IMR-90 (cell line): ENCODE data around the gene MYO1F. TPM values are rescaled to one million over a fixed set of nuclear protein-coding genes. Genes with fewer than 3 reads are reported as not detected.

ENCODE experiments used
- ATAC-seq: fragments of 200-7000 bp; cut with Tn5 transposase; 2 replicates; pipeline ENCODE4 v1.9.1; 2020; ENCODE audit warnings: low read depth, mild to moderate bottlenecking, moderate library complexity
- BruUV-seq: library from RNA; stranded (reverse); fragments of 400-500 nt; replicated peaks from 2 replicates; lab custom pipeline; 2021; lab: Mats Ljungman, UMichigan
- CTCF ChIA-PET: fragments of 300-600 bp; formaldehyde crosslinking; extraction: SDS; loops from one replicate; lab custom pipeline; 2021; ENCODE audit warnings: antibody characterized with exemption; lab: Yijun Ruan, JAX
- POLR2A ChIA-PET: fragments of 300-600 bp; sonication (Branson Sonifier 250); formaldehyde crosslinking; loops from one replicate; lab custom pipeline; 2022; ENCODE audit warnings: antibody characterized with exemption; ENCODE audit not compliant: unreplicated experiment; lab: Charles Lee
- DNase-seq: peaks from one replicate; pipeline ENCODE4 v3.0.0; 2013
- H2AFZ ChIP-seq: replicated peaks from 2 replicates; pipeline ENCODE3; 2013; ENCODE audit warnings: low read length, mild to moderate bottlenecking; ENCODE audit not compliant: poor library complexity
- H2AK5ac ChIP-seq: 2 replicates; pipeline ENCODE4 v1.6.1; 2013; ENCODE audit warnings: low read depth, low read length, inconsistent platforms
- H2AK9ac ChIP-seq: replicated peaks from 2 replicates; pipeline ENCODE3; 2013; ENCODE audit warnings: mild to moderate bottlenecking, low read depth, low read length, moderate library complexity; ENCODE audit not compliant: poor library complexity
- H2BK120ac ChIP-seq: 2 replicates; pipeline ENCODE4 v1.6.1; 2013; ENCODE audit warnings: low read depth, low read length, inconsistent platforms
- H2BK15ac ChIP-seq: 3 replicates; pipeline ENCODE4 v1.6.1; 2013; ENCODE audit warnings: low read depth, low read length, inconsistent platforms
- H2BK20ac ChIP-seq: 2 replicates; pipeline ENCODE4 v1.6.1; 2013; ENCODE audit warnings: low read depth, mild to moderate bottlenecking, inconsistent platforms, low read length, moderate library complexity
- H2BK5ac ChIP-seq: 2 replicates; pipeline ENCODE4 v1.6.1; 2013; ENCODE audit warnings: mild to moderate bottlenecking, low read depth, low read length, inconsistent platforms; ENCODE audit not compliant: poor library complexity, severe bottlenecking
- H3K14ac ChIP-seq: replicated peaks from 2 replicates; pipeline ENCODE4 v1.6.1; 2013; ENCODE audit warnings: low read depth, low read length, inconsistent platforms
- H3K18ac ChIP-seq: 2 replicates; pipeline ENCODE4 v1.6.1; 2013; ENCODE audit warnings: low read depth, low read length, control low read depth
- H3K23ac ChIP-seq: 2 replicates; pipeline ENCODE4 v1.6.1; 2013; ENCODE audit warnings: low read depth, low read length, inconsistent platforms
- H3K27ac ChIP-seq: 2 replicates; pipeline ENCODE4 v1.5.1; 2013; ENCODE audit warnings: mild to moderate bottlenecking, control low read depth, low read length; ENCODE audit not compliant: insufficient read depth
- H3K27me3 ChIP-seq: 2 replicates; pipeline ENCODE4 v1.6.1; 2013; ENCODE audit warnings: low read length; ENCODE audit not compliant: control insufficient read depth, insufficient read depth
- H3K36me3 ChIP-seq: 2 replicates; pipeline ENCODE4 v1.6.1; 2013; ENCODE audit warnings: low read length, mixed read lengths; ENCODE audit not compliant: control insufficient read depth, insufficient read depth
- H3K4ac ChIP-seq: 2 replicates; pipeline ENCODE4 v1.6.1; 2013; ENCODE audit warnings: low read depth, low read length, inconsistent platforms
- H3K4me1 ChIP-seq: 2 replicates; pipeline ENCODE4 v1.6.1; 2013; ENCODE audit warnings: low read length, mixed read lengths; ENCODE audit not compliant: control insufficient read depth, insufficient read depth
- H3K4me2 ChIP-seq: 2 replicates; pipeline ENCODE4 v1.6.1; 2013; ENCODE audit warnings: low read depth, mild to moderate bottlenecking, control low read depth, low read length, moderate library complexity
- H3K4me3 ChIP-seq: 2 replicates; pipeline ENCODE4 v1.5.1; 2013; ENCODE audit warnings: low read depth, mild to moderate bottlenecking, control low read depth, low read length, moderate library complexity; ENCODE audit not compliant: insufficient read depth
- H3K56ac ChIP-seq: 2 replicates; pipeline ENCODE4 v1.6.1; 2013; ENCODE audit warnings: low read length, inconsistent platforms; ENCODE audit not compliant: insufficient read depth; ENCODE audit errors: extremely low read depth
- H3K79me1 ChIP-seq, 2 experiments: 2 replicates each; pipeline ENCODE4 v1.6.1; 2013; ENCODE audit warnings: low read length in 2 of 2, inconsistent platforms in 1 of 2, low read depth in 1 of 2
- H3K9ac ChIP-seq: 2 replicates; pipeline ENCODE4 v1.6.1; 2013; ENCODE audit warnings: low read depth, low read length, control low read depth
- H3K9me1 ChIP-seq: 2 replicates; pipeline ENCODE4 v1.6.1; 2013; ENCODE audit warnings: low read length, inconsistent platforms; ENCODE audit not compliant: insufficient read depth
- H3K9me3 ChIP-seq: 2 replicates; pipeline ENCODE4 v1.6.1; 2013; ENCODE audit warnings: low read length; ENCODE audit not compliant: control insufficient read depth, insufficient read depth
- H4K20me1 ChIP-seq: 2 replicates; pipeline ENCODE4 v1.6.1; 2013; ENCODE audit warnings: low read length, inconsistent platforms; ENCODE audit not compliant: insufficient read depth
- H4K5ac ChIP-seq: 2 replicates; pipeline ENCODE4 v1.6.1; 2013; ENCODE audit warnings: mild to moderate bottlenecking, low read depth, low read length, control low read depth
- H4K8ac ChIP-seq, 2 experiments: 2 replicates each; pipeline ENCODE4 v1.6.1; 2013; ENCODE audit warnings: low read depth in 2 of 2, low read length in 2 of 2, control low read depth in 1 of 2, inconsistent platforms in 1 of 2
- H4K91ac ChIP-seq: 2 replicates; pipeline ENCODE4 v1.6.1; 2013; ENCODE audit warnings: low read depth, low read length, inconsistent platforms; ENCODE audit not compliant: insufficient read depth
- CHD1 ChIP-seq: IDR thresholded peaks from 2 replicates; pipeline ENCODE4 v1.6.1; 2012; ENCODE audit warnings: low read depth, low read length, improper control_type of control experiment
- FOS ChIP-seq: fragments of 150-350 bp; IDR thresholded peaks from 2 replicates; pipeline ENCODE4 v1.6.1; 2016; ENCODE audit warnings: low read depth, low read length
- MAFK ChIP-seq: IDR thresholded peaks from 2 replicates; pipeline ENCODE4 v1.6.1; 2012; ENCODE audit warnings: low read depth, low read length, improper control_type of control experiment
- MAZ ChIP-seq: IDR thresholded peaks from 2 replicates; pipeline ENCODE4 v1.6.1; 2012; ENCODE audit warnings: low read depth, mild to moderate bottlenecking, low read length, improper control_type of control experiment, moderate library complexity, borderline replicate concordance
- MXI1 ChIP-seq: IDR thresholded peaks from 2 replicates; pipeline ENCODE4 v1.6.1; 2012; ENCODE audit warnings: low read depth, mild to moderate bottlenecking, low read length, moderate library complexity, borderline replicate concordance
- POLR2A ChIP-seq: IDR thresholded peaks from 2 replicates; pipeline ENCODE4 v1.6.1; 2012; ENCODE audit warnings: mild to moderate bottlenecking, low read depth, low read length
- RFX5 ChIP-seq: IDR thresholded peaks from 2 replicates; pipeline ENCODE4 v1.8.0; 2012; ENCODE audit warnings: low read depth, mild to moderate bottlenecking, low read length, moderate library complexity
- USF2 ChIP-seq: fragments of 150-350 bp; IDR thresholded peaks from 2 replicates; pipeline ENCODE4 v1.6.1; 2017; ENCODE audit warnings: mild to moderate bottlenecking, antibody characterized with exemption, low read length, low read depth
- WGBS, 2 experiments: methylation state at CpG; one replicate each; pipeline versions ENCODE4 v1.1.5 to v1.1.7; 2013; ENCODE audit warnings: missing lambda C conversion rate in 2 of 2; ENCODE audit not compliant: insufficient read length in 1 of 2; ENCODE audit errors: extremely low coverage in 2 of 2; 5-methylcytosine and 5-hydroxymethylcytosine counted together
- dilution Hi-C: fragments of 300-500 bp; cut with HindIII; formaldehyde crosslinking; loops from one replicate; pipeline ENCODE4 v1.14.3; 2018; ENCODE audit warnings: low sequenced_read_pairs; ENCODE audit not compliant: unreplicated experiment
- in situ Hi-C: fragments of 300-500 bp; cut with MboI; formaldehyde crosslinking; loops from 3 replicates; pipeline ENCODE4 v1.14.3; 2019; ENCODE audit warnings: low sequenced_read_pairs, inconsistent platforms, mixed read lengths
- intact Hi-C: fragments of 100-400 bp; cut with micrococcal nuclease; formaldehyde crosslinking; loops from 2 replicates; pipeline ENCODE4 v1.10.0; 2022
- polyA plus RNA-seq, 3 experiments: library from polyadenylated mRNA; depleted of rRNA; stranded (reverse); fragments of >200 nt; gene quantifications; 2 replicates each; pipeline ENCODE4 v1.2.3, GENCODE V29; 2012; ENCODE audit warnings: low replicate concordance in 1 of 3
- total RNA-seq: library from RNA; depleted of rRNA; stranded (reverse); fragments of >200 nt; gene quantifications from 2 replicates; pipeline ENCODE4 v1.2.3, GENCODE V29; 2012
- TF ChIP-seq, protein P1 (sequence below): conservative IDR thresholded peaks from 2 replicates; pipeline ENCODE4 v1.5.1; 2012; ENCODE audit warnings: mild to moderate bottlenecking, low read depth, low read length, improper control_type of control experiment

Gene MYO1F
- total and polyA plus RNA-seq, 2 of the 4 experiments (the other 2 are of a cell fraction): 0.14 to 0.18 TPM

GRCh38 chr19:8511573-8512101, 65.6 kb downstream of the MYO1F start:
- dilution Hi-C loops: no loop called here
- POLR2A ChIA-PET: no interaction called here

More at GRCh38 chr19:8511573-8512101, 65.6 kb downstream of the MYO1F start:
- no peak for DNase-seq
- H3K4me2 ChIP-seq: no peak overlapping the region
- BruUV-seq: no TSS peak
- peaks cover 7% of the 10 kb centered on the region for H3K4me1 ChIP-seq
- no peak overlapping the region for H3K9ac ChIP-seq
- H3K9me3 ChIP-seq: no peaks in the 10 kb centered on the region
- H2BK15ac ChIP-seq: no peak overlapping the region
- no peaks in the 10 kb centered on the region for H3K27me3 ChIP-seq
- H4K8ac ChIP-seq: no peak overlapping the region
- H2AK9ac ChIP-seq: peak overlapping the region; percentile 55
- H4K91ac ChIP-seq: no peak overlapping the region
- intact Hi-C loops: no loop called here
- no peak overlapping the region for H3K4me3 ChIP-seq
- H3K23ac ChIP-seq: no peak overlapping the region
- H3K18ac ChIP-seq: no peak overlapping the region
- H3K27ac ChIP-seq: no peak overlapping the region
- TF ChIP-seq RFX5 (no peak), MAFK (no peak), MAZ (no peak), MXI1 (no peak), USF2 (no peak), FOS (no peak), CHD1 (no peak), POLR2A (no peak)
- TF ChIP-seq, protein P1, sequence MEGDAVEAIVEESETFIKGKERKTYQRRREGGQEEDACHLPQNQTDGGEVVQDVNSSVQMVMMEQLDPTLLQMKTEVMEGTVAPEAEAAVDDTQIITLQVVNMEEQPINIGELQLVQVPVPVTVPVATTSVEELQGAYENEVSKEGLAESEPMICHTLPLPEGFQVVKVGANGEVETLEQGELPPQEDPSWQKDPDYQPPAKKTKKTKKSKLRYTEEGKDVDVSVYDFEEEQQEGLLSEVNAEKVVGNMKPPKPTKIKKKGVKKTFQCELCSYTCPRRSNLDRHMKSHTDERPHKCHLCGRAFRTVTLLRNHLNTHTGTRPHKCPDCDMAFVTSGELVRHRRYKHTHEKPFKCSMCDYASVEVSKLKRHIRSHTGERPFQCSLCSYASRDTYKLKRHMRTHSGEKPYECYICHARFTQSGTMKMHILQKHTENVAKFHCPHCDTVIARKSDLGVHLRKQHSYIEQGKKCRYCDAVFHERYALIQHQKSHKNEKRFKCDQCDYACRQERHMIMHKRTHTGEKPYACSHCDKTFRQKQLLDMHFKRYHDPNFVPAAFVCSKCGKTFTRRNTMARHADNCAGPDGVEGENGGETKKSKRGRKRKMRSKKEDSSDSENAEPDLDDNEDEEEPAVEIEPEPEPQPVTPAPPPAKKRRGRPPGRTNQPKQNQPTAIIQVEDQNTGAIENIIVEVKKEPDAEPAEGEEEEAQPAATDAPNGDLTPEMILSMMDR: no peak
- H3K36me3 ChIP-seq: peaks cover 2% of the 10 kb centered on the region; the same call in 1 of the 2 replicates
- H3K14ac ChIP-seq: no peak overlapping the region
- in situ Hi-C loops: no loop called here
- H3K79me1 ChIP-seq: peaks cover 6 to 17% of the 10 kb centered on the region in 2 experiments; a peak in 3 of 4 replicates
- CTCF ChIA-PET: no interaction called here
- ATAC-seq: no peak
- H3K56ac ChIP-seq: no peak overlapping the region
- no peak overlapping the region for H2BK120ac ChIP-seq
- H3K4ac ChIP-seq: no peak overlapping the region
- H2BK20ac ChIP-seq: no peak overlapping the region
- H2AK5ac ChIP-seq: no peak overlapping the region
- H4K20me1 ChIP-seq: no peaks in the 10 kb centered on the region; the same call in 1 of the 2 replicates
- no peak overlapping the region for H4K5ac ChIP-seq
- H3K9me1 ChIP-seq: peaks cover 10% of the 10 kb centered on the region
- no peak overlapping the region for H2BK5ac ChIP-seq
- no peak overlapping the region for H2AFZ ChIP-seq
- WGBS, 2 experiments: 55% methylated on average over 18 of the region's 45 CpGs; no CpG with 5 or more reads in 1 of the 2 experiments
